Brain microvascular endothelial cell (primary cell): ENCODE measurements around the gene LHX6.

Experiments
- DNase-seq: peaks from one replicate; pipeline ENCODE4 v3.0.0-alpha.2; 2020
- H3K27ac ChIP-seq: fragments of 250-450 bp; sonication (Bioruptor Pico); 2 replicates; pipeline ENCODE4 v1.5.1; 2020; ENCODE audit warnings: mild to moderate bottlenecking, moderate library complexity
- H3K27me3 ChIP-seq: fragments of 250-450 bp; sonication (Bioruptor Pico); replicated peaks from 2 replicates; pipeline ENCODE4 v1.5.1; 2020; ENCODE audit warnings: mild to moderate bottlenecking
- H3K36me3 ChIP-seq: fragments of 250-450 bp; sonication (Bioruptor Pico); replicated peaks from 2 replicates; pipeline ENCODE4 v1.5.1; 2020; ENCODE audit warnings: mild to moderate bottlenecking
- H3K4me3 ChIP-seq: 2 replicates; pipeline ENCODE4 v1.5.1; 2011; ENCODE audit warnings: low read depth, mild to moderate bottlenecking, control low read depth, low read length, moderate library complexity
- in situ Hi-C: cut with HindIII; loops from 2 replicates; pipeline ENCODE4 v1.10.0; 2017; ENCODE audit warnings: low sequenced_read_pairs, low pct_ligation_motif_present
- TF ChIP-seq, protein P1 (sequence below): IDR thresholded peaks from 2 replicates; pipeline ENCODE4 v1.5.1; 2011; ENCODE audit warnings: low read depth, mild to moderate bottlenecking, moderate library complexity, low read length, control low read depth, inconsistent platforms; ENCODE audit errors: missing control alignments

Gene LHX6

GRCh38 chr9:122225312-122226141, 3.2 kb downstream of the LHX6 start:
- DNase-seq = no peak
- Histone ChIP-seq H3K27ac (no peak overlapping the region), H3K36me3 (no peaks in the 10 kb centered on the region), H3K27me3 (peaks cover 86% of the 10 kb centered on the region), H3K4me3 (no peak overlapping the region)
- in situ Hi-C loops = no loop called here
- TF ChIP-seq, protein P1, sequence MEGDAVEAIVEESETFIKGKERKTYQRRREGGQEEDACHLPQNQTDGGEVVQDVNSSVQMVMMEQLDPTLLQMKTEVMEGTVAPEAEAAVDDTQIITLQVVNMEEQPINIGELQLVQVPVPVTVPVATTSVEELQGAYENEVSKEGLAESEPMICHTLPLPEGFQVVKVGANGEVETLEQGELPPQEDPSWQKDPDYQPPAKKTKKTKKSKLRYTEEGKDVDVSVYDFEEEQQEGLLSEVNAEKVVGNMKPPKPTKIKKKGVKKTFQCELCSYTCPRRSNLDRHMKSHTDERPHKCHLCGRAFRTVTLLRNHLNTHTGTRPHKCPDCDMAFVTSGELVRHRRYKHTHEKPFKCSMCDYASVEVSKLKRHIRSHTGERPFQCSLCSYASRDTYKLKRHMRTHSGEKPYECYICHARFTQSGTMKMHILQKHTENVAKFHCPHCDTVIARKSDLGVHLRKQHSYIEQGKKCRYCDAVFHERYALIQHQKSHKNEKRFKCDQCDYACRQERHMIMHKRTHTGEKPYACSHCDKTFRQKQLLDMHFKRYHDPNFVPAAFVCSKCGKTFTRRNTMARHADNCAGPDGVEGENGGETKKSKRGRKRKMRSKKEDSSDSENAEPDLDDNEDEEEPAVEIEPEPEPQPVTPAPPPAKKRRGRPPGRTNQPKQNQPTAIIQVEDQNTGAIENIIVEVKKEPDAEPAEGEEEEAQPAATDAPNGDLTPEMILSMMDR = no peak

DNA sequence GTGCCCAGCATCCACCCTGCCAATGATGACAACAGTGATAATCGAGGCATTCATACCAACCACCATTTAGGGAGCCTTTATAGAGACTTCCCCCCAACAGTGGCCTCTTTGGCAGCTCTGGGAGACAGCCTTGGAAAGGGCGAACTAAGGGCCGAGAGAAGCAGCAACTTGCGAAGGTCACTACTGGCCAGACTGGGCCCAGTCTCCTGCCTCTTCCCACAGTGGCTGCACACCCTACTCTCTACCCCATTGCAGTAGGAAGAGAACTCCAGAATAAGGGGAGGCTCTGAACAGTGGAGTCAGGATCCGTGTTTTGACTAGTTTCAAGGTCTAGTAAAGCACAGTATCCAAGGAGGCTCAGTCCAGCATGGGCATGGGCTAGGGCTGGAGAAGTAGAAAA, 5.3 kb downstream of the LHX6 start:
- peaks cover 89% of the 10 kb centered on the region for H3K27me3 ChIP-seq
- in situ Hi-C loops = no loop called here
- TF ChIP-seq, protein P1 = no peak
- H3K27ac ChIP-seq = no peak overlapping the region
- DNase-seq = no peak
- no peaks in the 10 kb centered on the region for H3K36me3 ChIP-seq
- H3K4me3 ChIP-seq = no peak overlapping the region

DNA sequence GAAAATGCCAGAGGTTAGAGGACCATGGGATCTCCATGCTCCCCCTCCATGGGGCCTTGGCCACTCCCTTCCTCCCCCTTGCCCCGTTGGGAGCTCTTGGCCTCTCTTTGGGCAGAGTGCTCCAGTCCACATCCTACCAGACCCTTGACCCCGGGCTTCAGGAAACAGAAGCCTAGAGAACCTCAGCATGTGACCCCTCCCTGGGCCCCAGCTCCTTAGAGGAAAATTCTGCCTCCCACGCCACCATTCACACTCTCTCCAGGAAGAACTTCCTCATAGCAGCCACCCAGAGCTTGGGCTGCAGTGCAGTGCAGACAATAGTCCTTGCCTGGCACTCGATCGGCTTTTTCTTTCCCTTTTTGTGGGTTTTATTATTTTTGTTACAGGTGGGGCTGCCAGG, 6.0 kb downstream of the LHX6 start:
- in situ Hi-C loops = no loop called here
- no peak for DNase-seq
- no peaks in the 10 kb centered on the region for H3K36me3 ChIP-seq
- H3K27me3 ChIP-seq = peaks cover 91% of the 10 kb centered on the region
- TF ChIP-seq, protein P1 = no peak
- H3K4me3 ChIP-seq = no peak overlapping the region
- no peak overlapping the region for H3K27ac ChIP-seq

- H3K4me3 ChIP-seq = no peak overlapping the region
- H3K27me3 ChIP-seq = peaks cover 92% of the 10 kb centered on the region
- no peak overlapping the region for H3K27ac ChIP-seq
- no peak for DNase-seq
- in situ Hi-C loops = no loop called here
- TF ChIP-seq, protein P1 = no peak
- no peaks in the 10 kb centered on the region for H3K36me3 ChIP-seq
Measured at GRCh38 chr9:122221183-122221811, 7.5 kb downstream of the LHX6 start.

DNA sequence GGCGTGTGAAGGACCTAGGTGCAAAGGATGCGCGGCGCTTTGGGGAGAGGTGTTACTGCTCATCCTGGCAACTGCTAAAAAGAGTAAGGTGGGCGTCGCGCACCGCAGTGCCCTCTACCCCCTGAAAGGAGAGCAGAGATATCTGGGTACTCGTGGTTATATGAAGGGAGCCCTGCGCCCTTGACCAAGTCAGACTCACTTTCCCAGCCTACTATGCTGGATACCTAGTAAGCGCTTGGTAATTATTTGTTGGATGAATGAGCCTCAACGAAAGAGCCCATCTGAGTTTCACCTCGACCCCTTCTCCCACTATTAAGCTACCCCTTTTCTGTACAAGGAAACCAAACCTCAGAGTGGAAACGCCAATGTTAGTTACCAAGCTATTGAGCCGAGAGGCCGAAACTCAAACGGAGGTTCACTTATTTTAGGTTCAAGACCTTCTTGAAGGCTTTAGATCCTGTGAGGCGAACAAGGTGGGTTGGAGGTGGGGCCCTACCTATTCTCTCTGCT, 8.0 kb downstream of the LHX6 start:
- Histone ChIP-seq H3K4me3 (no peak overlapping the region), H3K27ac (no peak overlapping the region), H3K36me3 (no peaks in the 10 kb centered on the region), H3K27me3 (peaks cover 92% of the 10 kb centered on the region)
- TF ChIP-seq, protein P1 = no peak
- DNase-seq = no peak
- in situ Hi-C loops = no loop called here
